GM12864 (cell line): ENCODE measurements around the gene LRRFIP1.

Source experiments
- DNase-seq: peaks from one replicate; pipeline ENCODE4 v3.0.0-alpha.2; 2011; ENCODE audit warnings: low read depth
- H3K4me3 ChIP-seq: 2 replicates; pipeline ENCODE4 v1.5.1; 2011; ENCODE audit warnings: mild to moderate bottlenecking, low read depth, low read length, control low read depth
- TF ChIP-seq, protein P1 (sequence below): IDR thresholded peaks from 2 replicates; pipeline ENCODE4 v1.5.1; 2011; ENCODE audit warnings: low read depth, mild to moderate bottlenecking, moderate library complexity, low read length, control low read depth, inconsistent platforms; ENCODE audit errors: missing control alignments

Gene LRRFIP1

DNA sequence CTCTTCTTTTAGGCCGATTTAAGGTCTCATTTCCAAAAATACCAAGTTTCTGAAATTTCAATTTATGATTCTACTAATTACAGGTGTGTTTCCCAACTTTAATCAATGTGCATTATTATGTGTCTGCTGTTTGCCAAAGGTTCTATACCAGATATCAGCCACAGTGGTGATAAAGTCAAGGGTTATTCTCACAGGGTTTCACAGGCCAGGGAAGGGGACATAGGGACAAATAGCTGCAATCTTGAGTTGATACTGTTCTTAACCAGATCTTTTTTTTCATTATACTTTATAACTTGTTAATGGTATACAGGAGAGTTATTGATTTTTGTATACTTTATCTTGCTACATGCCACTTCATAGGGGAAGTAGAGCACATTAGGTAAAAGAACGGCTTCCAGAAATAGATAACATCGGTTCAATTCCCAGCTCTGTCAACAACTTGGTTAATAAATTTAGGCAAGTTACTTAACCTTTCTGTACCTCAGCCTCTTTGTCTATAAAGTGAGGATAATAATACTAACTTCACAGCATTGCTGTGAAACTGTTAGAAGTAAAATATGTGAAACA is 200.1 kb downstream of the LRRFIP1 start:
- TF ChIP-seq, protein P1, sequence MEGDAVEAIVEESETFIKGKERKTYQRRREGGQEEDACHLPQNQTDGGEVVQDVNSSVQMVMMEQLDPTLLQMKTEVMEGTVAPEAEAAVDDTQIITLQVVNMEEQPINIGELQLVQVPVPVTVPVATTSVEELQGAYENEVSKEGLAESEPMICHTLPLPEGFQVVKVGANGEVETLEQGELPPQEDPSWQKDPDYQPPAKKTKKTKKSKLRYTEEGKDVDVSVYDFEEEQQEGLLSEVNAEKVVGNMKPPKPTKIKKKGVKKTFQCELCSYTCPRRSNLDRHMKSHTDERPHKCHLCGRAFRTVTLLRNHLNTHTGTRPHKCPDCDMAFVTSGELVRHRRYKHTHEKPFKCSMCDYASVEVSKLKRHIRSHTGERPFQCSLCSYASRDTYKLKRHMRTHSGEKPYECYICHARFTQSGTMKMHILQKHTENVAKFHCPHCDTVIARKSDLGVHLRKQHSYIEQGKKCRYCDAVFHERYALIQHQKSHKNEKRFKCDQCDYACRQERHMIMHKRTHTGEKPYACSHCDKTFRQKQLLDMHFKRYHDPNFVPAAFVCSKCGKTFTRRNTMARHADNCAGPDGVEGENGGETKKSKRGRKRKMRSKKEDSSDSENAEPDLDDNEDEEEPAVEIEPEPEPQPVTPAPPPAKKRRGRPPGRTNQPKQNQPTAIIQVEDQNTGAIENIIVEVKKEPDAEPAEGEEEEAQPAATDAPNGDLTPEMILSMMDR, result no peak
- no peak for DNase-seq
- no peak overlapping the region for H3K4me3 ChIP-seq
